C4-2B (cell line): ENCODE data around the gene NDUFB10.
A peak's percentile ranks its signal among the peaks of the same experiment; 100 is the strongest.

Experiments
- H3K27ac ChIP-seq: fragments of 450-650 bp; 2 replicates; pipeline ENCODE4 v1.5.1; 2017
- CTCF ChIP-seq: fragments of 450-650 bp; conservative IDR thresholded peaks from 2 replicates; pipeline ENCODE4 v1.5.1; 2017; ENCODE audit warnings: mild to moderate bottlenecking
- ZFX ChIP-seq: fragments of 450-650 bp; IDR thresholded peaks from 2 replicates; pipeline ENCODE4 v1.6.1; 2017

Gene NDUFB10

DNA sequence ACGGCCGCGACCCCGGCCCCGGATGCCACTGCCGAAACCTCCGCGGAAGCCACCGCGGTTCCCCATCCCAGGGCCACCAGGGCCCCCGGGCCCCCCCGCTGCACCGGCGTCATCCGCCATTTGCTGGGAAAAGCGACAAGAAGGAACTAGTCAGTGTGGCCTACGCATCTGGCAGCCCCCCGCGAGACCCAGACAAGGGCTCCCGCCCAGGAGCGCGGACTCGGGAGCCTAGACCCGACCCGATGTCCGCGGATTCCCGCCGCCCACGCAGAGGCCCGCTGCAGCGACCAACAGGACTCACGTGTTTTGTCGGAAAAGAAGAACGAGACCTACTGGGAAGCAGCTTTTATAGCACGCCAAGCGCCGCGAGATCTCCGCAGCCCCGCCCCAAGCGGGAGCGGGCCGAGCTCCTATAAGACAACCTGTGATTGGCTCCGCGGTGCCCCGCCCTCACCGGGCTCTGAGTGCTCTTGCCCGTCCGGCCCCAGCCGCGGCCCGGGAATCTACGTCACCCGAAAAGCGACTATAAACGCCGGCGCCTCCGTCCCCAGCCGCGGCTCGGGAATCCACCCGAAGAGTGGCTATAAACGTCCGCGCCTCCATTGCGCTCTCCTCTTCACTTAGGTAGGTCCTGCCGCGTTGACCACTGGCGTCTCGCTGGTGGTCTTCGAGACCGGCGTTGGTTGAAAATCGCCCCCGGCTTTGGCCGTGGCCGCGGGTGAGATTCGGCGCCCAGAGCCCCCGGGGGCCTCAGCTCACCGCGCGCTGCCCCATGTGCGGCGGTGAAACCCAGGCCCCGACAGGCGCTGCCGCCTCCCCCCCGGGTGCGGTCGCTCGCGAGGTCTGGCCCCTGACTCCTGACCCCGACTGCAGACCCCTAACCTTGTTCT, 5.4 kb downstream of the NDUFB10 start, which contains the start of gene RPS2:
Gene RPS2 (minus strand): TSS at position 321 of the 890 bp plus-strand sequence. CDS start 201 bp downstream, at position 120.
- peak within 1 kb of the TSS; percentile 97 for H3K27ac ChIP-seq
- TF ChIP-seq CTCF (no peak), ZFX (peak; percentile 75)

- no peak for TF ChIP-seq ZFX
- no peak for TF ChIP-seq CTCF
Measured at GRCh38 chr16:1965396-1966001, 6.2 kb downstream of the NDUFB10 start.

DNA sequence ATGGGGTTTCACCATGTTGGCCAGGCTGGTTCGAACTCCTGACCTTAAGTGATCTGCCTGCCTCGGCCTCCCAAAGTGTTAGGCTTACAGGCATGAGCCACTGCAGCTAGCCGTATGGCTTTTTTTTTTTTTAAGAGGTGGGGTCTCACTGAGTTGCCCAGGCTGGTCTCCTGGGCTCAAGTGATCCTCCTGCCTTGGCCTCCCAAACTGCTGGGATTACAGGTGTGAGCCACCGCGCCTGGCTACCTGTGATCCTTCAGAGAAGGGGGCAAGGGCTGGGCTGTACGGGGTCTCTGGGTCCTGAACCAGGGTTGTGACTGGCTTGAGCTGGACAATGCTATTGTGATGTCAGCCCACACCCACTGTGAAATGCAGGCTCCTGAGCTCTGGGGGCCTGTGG, 7.1 kb downstream of the NDUFB10 start, which contains the start of gene RNF151:
Gene RNF151 (plus strand): TSS at position 397 of the 400 bp plus-strand sequence. CDS start 26 bp downstream, outside the sequence.
- TF ChIP-seq CTCF = no peak
- no peak for TF ChIP-seq ZFX
- H3K27ac ChIP-seq = peak within 1 kb of the TSS; percentile 97

More at GRCh38 chr16:1965396-1966001, 6.2 kb downstream of the NDUFB10 start:
- peak overlapping the region; percentile 97 for H3K27ac ChIP-seq

GRCh38 chr16:1968146-1968953, 9.0 kb downstream of the NDUFB10 start:
- no peak for TF ChIP-seq ZFX
- no peak for TF ChIP-seq CTCF
- H3K27ac ChIP-seq = no peak overlapping the region

GRCh38 chr16:1971796-1972489, 12.6 kb downstream of the NDUFB10 start, which contains the start of gene TBL3:
TBL3 (plus strand) TSS chr16:1972053; CDS start chr16:1972165, 112 bp downstream.
- TF ChIP-seq CTCF (no peak), ZFX (peak; percentile 22; the same call in 1 of the 2 replicates)
- H3K27ac ChIP-seq = peak within 1 kb of the TSS; percentile 89

GRCh38 chr16:1972490-1972877, 13.1 kb downstream of the NDUFB10 start:
- H3K27ac ChIP-seq = peak overlapping the region; percentile 89
- TF ChIP-seq CTCF (no peak), ZFX (no peak)
